Vagina (tissue), 2 donors: ENCODE data around the gene PROM2. TPM values are rescaled to one million over a fixed set of nuclear protein-coding genes. Genes with fewer than 3 reads are reported as not detected.

Experiments used
- DNase-seq, 2 donors: peaks; one replicate each; pipeline ENCODE4 v3.0.0-alpha.2; 2017; ENCODE audit errors: extremely low spot score in 2 of 2
- H3K27ac ChIP-seq: fragments of 200-600 bp; sonication (generic); one replicate; pipeline ENCODE4 v1.5.1; 2019
- H3K27me3 ChIP-seq: fragments of 200-600 bp; sonication (generic); one replicate; pipeline ENCODE4 v1.5.1; 2019
- H3K36me3 ChIP-seq, 2 donors: fragments of 200-600 bp; sonication (generic); one replicate each; pipeline ENCODE4 v1.5.1; 2017 to 2019
- H3K4me1 ChIP-seq: fragments of 200-600 bp; sonication (generic); one replicate; pipeline ENCODE4 v1.5.1; 2019
- H3K4me3 ChIP-seq, 2 donors: fragments of 200-600 bp; sonication (generic); 1 replicate in 1 of 2; 2 replicates in 1 of 2; pipeline ENCODE4 v1.5.1; 2016 to 2019
- H3K9me3 ChIP-seq: fragments of 200-600 bp; sonication (generic); one replicate; pipeline ENCODE4 v1.5.1; 2019
- CTCF ChIP-seq, 3 experiments: fragments of 450-650 bp in 2 of 3; fragments of 200-600 bp in 1 of 3; sonication (generic) in 1 of 3; IDR thresholded peaks; one replicate each; pipeline ENCODE4 v1.5.1; 2017 to 2019; ENCODE audit warnings: antibody characterized with exemption in 3 of 3, mild to moderate bottlenecking in 2 of 3, moderate library complexity in 2 of 3
- POLR2A ChIP-seq, 2 donors: fragments of 450-650 bp; IDR thresholded peaks; one replicate each; pipeline ENCODE4 v1.6.1; 2017; ENCODE audit warnings: antibody characterized with exemption in 2 of 2, mild to moderate bottlenecking in 2 of 2, moderate library complexity in 2 of 2
- POLR2AphosphoS5 ChIP-seq, 2 donors: sonication (generic); formaldehyde crosslinking; IDR thresholded peaks; one replicate each; pipeline ENCODE4 v1.9.0; 2017; ENCODE audit warnings: antibody characterized with exemption in 2 of 2, mild to moderate bottlenecking in 2 of 2, low read depth in 1 of 2; ENCODE audit not compliant: insufficient read depth in 1 of 2
- intact Hi-C: fragments of 100-400 bp; cut with DNase I; formaldehyde crosslinking; loops from one replicate; pipeline ENCODE4 v1.15.1; 2023
- total RNA-seq: library from RNA; depleted of rRNA; stranded (reverse); fragments of >200 nt; gene quantifications from one replicate; pipeline ENCODE4 v1.2.3, GENCODE V29; 2016

The PROM2 gene
- total RNA-seq, 1 donor from 2014 or later, result 70.5 TPM

- Histone ChIP-seq H3K4me1 (peaks cover 18% of the 10 kb centered on the region), H3K4me3 (no peak overlapping the region), H3K27me3 (no peaks in the 10 kb centered on the region), H3K27ac (no peak overlapping the region), H3K9me3 (no peaks in the 10 kb centered on the region), H3K36me3 (no peaks in the 10 kb centered on the region)
- DNase-seq, result no peak
- intact Hi-C loops, result no loop called here
- no peak for TF ChIP-seq POLR2A (IDR thresholded peaks at IDR 0.05)
- no peak for TF ChIP-seq CTCF (IDR thresholded peaks at IDR 0.05)
- no peak for TF ChIP-seq POLR2AphosphoS5 (IDR thresholded peaks at IDR 0.05; ENCODE audit: insufficient read depth in 1 of 2, low read depth in 1 of 2)
Observed at GRCh38 chr2:95319481-95320343, 45.5 kb downstream of the PROM2 start.

- peaks cover 18% of the 10 kb centered on the region for H3K4me1 ChIP-seq
- H3K27me3 ChIP-seq, result no peaks in the 10 kb centered on the region
- DNase-seq, result no peak
- no peak overlapping the region for H3K27ac ChIP-seq
- intact Hi-C loops, result no loop called here
- no peaks in the 10 kb centered on the region for H3K9me3 ChIP-seq
- no peak overlapping the region for H3K4me3 ChIP-seq
- H3K36me3 ChIP-seq, result no peaks in the 10 kb centered on the region
- TF ChIP-seq POLR2AphosphoS5 (IDR thresholded peaks at IDR 0.05; ENCODE audit: insufficient read depth in 1 of 2, low read depth in 1 of 2), result no peak
Observed at GRCh38 chr2:95320344-95320712, 46.1 kb downstream of the PROM2 start.

- no peak for DNase-seq
- no peak overlapping the region for H3K4me3 ChIP-seq
- no peaks in the 10 kb centered on the region for H3K36me3 ChIP-seq
- intact Hi-C loops, result no loop called here
- H3K4me1 ChIP-seq, result peaks cover 18% of the 10 kb centered on the region
- no peak overlapping the region for H3K27ac ChIP-seq
- TF ChIP-seq POLR2A (IDR thresholded peaks at IDR 0.05) (no peak), POLR2AphosphoS5 (IDR thresholded peaks at IDR 0.05; ENCODE audit: insufficient read depth in 1 of 2, low read depth in 1 of 2) (no peak), CTCF (IDR thresholded peaks at IDR 0.05) (no peak)
- no peaks in the 10 kb centered on the region for H3K9me3 ChIP-seq
- no peaks in the 10 kb centered on the region for H3K27me3 ChIP-seq
Observed at GRCh38 chr2:95320986-95321767, 46.9 kb downstream of the PROM2 start.

GRCh38 chr2:95323347-95324155 lies 49.3 kb downstream of the PROM2 start:
- Histone ChIP-seq H3K36me3 (no peaks in the 10 kb centered on the region), H3K27me3 (no peaks in the 10 kb centered on the region), H3K4me3 (no peak overlapping the region), H3K9me3 (no peaks in the 10 kb centered on the region), H3K27ac (no peak overlapping the region), H3K4me1 (peaks cover 10% of the 10 kb centered on the region)
- DNase-seq, result no peak
- TF ChIP-seq CTCF (IDR thresholded peaks at IDR 0.05), result peak; percentile 8 to 37 (median 27)
- no peak for TF ChIP-seq POLR2A (IDR thresholded peaks at IDR 0.05)
- intact Hi-C loops, result no loop called here

- intact Hi-C loops, result no loop called here
- H3K4me3 ChIP-seq, result no peak overlapping the region
- no peaks in the 10 kb centered on the region for H3K27me3 ChIP-seq
- H3K4me1 ChIP-seq, result peaks cover 3% of the 10 kb centered on the region
- no peaks in the 10 kb centered on the region for H3K9me3 ChIP-seq
- no peaks in the 10 kb centered on the region for H3K36me3 ChIP-seq
- TF ChIP-seq POLR2AphosphoS5 (IDR thresholded peaks at IDR 0.05; ENCODE audit: insufficient read depth in 1 of 2, low read depth in 1 of 2) (no peak), CTCF (IDR thresholded peaks at IDR 0.05) (no peak), POLR2A (IDR thresholded peaks at IDR 0.05) (no peak)
- H3K27ac ChIP-seq, result no peak overlapping the region
- no peak for DNase-seq
Observed at GRCh38 chr2:95325026-95325425, 50.8 kb downstream of the PROM2 start.
